GM12873 (cell line): Measurements from ENCODE around the gene IBA57.

Source experiments
- TF ChIP-seq, protein P1 (sequence below): IDR thresholded peaks from 2 replicates; pipeline ENCODE4 v1.5.1; 2012; ENCODE audit warnings: low read depth, mild to moderate bottlenecking, moderate library complexity, low read length, control low read depth; ENCODE audit not compliant: insufficient read depth; ENCODE audit errors: missing control alignments

IBA57 gene

DNA sequence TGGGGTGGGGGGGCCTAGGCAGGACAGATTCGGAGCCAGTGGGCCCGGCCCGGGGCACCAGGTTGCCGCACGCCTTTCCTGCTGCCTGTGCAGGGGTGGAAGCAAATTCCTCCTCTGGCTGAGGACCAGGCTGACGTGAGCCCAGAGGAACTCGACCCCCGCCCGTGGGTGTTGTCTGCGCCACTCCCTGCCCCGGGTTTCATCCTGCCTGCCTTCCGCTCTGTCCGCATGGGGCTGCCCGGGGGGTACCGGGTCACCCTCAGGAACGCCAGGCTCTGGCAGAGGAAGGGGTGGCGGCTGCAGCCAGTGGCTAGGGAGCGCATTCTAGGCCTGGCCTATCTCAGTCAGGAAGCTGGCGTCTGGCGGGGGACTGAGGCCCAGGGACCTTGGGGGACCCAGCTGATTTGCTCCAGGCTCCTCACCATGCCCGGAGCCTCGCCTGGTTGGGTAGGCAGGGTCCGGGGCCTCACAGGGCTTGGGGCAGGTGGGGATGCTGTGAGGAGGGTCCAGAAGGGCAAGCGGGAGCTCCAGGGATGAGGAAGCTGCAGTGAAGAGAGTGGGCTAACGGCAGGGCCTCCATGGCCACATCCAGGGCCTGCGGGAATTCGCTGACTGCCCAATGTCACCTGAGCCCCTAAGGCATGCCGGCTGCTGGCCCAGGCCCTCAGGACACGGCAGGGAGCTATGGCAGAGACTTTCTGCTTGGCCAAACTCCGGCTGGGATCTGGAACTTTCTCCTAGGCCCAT lies 2.4 kb upstream of the IBA57 start:
- TF ChIP-seq, protein P1, sequence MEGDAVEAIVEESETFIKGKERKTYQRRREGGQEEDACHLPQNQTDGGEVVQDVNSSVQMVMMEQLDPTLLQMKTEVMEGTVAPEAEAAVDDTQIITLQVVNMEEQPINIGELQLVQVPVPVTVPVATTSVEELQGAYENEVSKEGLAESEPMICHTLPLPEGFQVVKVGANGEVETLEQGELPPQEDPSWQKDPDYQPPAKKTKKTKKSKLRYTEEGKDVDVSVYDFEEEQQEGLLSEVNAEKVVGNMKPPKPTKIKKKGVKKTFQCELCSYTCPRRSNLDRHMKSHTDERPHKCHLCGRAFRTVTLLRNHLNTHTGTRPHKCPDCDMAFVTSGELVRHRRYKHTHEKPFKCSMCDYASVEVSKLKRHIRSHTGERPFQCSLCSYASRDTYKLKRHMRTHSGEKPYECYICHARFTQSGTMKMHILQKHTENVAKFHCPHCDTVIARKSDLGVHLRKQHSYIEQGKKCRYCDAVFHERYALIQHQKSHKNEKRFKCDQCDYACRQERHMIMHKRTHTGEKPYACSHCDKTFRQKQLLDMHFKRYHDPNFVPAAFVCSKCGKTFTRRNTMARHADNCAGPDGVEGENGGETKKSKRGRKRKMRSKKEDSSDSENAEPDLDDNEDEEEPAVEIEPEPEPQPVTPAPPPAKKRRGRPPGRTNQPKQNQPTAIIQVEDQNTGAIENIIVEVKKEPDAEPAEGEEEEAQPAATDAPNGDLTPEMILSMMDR = no peak

DNA sequence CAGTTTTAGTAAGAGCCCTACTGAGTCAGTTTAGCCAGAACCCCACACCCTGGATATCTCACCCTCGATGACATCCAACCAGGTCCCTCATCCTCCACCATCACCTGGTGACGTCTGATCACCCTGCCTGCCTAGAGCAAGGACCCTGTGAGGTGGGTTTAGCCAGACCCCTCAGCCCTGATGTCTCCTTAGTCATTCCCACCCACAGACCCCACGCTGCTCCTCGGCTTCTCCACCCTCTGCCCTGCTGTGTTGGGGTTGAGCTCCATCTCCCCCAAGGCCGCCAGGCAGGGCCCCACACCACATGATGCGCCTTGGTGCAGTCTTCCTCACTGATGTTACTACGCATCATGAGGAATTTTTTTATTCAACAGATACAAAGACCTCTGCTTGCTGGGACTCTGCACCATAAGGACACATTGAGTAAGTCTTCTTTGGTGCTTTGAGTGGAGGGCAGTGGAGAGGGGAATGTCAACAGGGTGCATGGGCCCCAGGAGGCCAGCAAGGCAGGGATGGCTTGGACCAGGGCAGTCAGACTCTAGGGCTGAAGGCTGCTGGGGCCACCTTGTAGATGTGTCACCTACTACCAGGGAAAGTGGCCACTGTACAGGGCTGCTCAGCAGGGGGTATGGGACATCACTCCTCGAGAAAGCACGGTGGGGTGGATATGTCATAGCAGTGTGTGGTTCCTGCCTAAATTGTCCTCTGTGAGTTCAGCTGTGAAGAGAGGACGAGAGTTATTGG lies 1.7 kb upstream of the IBA57 start:
- TF ChIP-seq, protein P1 = no peak

DNA sequence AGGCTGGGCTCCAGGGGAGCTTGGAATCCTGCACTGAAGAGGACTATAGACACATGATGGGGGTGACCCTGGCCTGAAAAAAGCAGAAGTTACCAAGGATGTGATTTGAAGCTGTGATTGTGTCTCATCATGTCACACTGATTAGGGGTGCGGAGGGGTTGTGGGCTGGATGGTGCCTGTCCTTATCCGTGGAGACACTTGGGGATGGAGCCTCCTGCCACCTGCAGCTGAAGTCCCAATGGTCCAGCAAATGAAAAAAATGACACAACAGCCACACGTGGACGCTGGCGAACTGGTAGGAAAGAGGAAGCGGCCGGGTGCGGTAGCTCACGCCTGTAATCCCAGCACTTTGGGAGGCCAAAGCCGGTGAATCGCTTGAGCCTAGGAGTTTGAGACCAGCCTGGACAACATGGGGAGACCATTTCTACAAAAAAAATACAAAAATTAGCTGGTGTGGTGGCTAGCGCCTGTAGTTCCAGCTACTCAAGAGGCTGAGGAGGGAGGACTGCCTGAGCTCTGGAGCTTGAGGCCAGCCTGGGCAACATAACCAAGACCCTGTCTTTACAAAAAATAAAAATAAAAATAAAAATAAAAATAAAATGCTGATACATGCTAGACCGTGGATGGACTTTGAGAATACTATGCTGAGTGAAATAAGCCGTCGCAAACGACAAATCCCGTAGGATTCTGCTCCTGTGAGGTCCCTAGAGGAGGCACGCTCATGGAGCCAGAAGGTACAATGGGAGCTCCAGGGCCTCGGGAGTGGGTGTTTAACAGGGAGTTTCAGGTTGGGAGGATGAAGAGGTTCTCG lies 838 bp upstream of the IBA57 start:
- TF ChIP-seq, protein P1 = no peak

DNA sequence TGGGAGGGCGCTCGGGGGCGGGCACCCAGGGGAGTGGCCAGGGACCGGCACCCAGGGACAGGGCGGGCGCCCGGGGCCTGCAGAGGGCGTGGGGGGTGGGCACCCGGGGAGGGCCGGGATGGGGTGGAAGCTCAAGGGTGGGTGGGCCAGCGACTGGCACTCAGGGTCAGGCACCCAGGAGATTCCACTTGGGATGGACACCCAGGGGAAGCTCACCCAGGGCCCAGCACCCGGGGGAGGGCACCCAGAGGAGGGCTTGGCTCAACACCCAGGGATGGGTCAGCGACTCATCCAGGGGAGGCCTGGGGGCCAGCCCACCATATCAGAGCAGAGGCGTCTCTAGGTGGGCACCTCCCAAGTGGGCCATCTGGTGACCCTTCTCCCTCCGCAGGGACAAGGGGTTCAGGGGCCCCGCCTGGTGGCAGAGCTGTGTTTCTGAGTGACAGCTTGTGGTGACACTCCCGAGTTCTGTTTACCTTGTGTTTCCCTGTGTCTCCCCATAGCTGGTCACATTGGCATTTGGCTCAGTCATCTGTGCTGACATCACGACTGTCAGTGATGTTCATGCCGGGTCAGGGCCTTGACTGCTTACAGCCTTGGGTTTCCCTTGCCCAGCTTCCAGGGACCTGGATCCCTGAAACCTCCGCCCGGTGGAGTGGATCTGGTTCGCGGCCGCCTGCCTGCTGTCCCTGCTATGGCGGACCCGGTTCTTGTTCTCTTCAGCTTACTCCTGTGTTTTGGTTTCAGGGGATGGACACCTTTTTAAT lies 749 bp downstream of the IBA57 start:
- TF ChIP-seq, protein P1 = peak; percentile 63

DNA sequence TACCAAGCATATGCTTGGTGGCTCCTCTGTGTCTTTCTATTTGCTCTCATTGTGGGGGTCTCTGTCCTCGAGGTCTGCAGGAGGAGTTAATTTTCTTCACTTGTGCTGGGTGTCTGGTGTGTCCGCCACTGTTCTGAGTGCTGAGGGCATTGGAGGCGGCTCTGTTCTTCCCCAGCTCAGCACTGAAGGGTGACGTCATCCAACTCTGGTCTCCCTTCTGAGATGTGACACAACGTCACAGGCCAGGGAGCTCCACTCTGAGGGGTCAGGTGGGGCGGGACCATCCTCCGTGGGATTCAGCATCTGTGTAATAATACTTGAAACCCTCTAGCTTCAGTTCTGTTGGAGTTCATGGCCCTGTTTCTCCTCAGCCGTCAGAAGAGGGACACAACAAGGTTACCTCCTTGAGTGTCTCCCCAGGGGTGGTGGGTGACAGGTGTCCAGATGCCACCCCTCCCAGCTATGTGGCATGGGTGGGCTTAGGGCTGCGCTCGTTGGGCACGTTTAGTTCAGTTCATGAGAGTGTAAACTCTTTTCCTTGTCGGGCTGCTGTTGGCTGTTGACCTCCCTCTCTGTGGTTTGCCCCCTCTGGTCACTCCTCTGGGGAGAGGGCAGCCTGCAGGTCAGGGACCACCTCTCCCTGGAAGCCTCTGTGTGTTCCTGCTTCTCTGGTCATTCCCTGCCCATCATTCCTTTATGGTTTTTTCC lies 3.1 kb downstream of the IBA57 start:
- TF ChIP-seq, protein P1 = no peak

DNA sequence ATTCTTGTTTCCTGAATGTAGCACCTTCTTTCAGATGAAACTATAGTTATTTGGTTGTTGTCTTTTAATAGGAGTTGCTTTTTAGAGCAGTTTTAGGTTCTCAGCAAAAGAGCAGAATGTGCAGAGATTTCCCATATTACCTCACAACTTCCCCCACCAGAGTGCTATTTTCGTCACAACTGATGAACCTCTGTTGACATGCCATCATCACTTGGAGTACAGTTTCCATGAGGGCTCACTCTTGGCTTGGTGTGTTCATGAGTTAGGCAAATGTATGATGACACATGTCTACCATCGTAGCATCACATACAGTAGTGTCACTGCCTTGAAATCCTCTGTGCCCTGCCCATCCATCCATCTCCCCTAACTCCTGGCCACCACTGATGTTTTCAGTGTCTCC lies 3.7 kb downstream of the IBA57 start:
- TF ChIP-seq, protein P1 = no peak
